Neural cell (in vitro differentiated cells): ENCODE measurements around the gene DIDO1. TPM values are rescaled to one million over a fixed set of nuclear protein-coding genes. Genes with fewer than 3 reads are reported as not detected.

Experiments
- H2AFZ ChIP-seq: fragments of 200-600, 300-800 bp; sonication (generic), shearing (Covaris generic); 2 replicates; pipeline ENCODE4 v1.6.0; 2014; ENCODE audit warnings: low read depth, mild to moderate bottlenecking, antibody characterized with exemption, low read length, moderate library complexity
- H3F3A ChIP-seq: fragments of 200-600 bp; shearing (Covaris generic); 2 replicates; pipeline ENCODE4 v1.6.1; 2016; ENCODE audit warnings: mild to moderate bottlenecking, moderate library complexity, mixed read lengths, antibody characterized with exemption, low read length; ENCODE audit not compliant: insufficient read depth, poor library complexity, severe bottlenecking
- H3K27ac ChIP-seq: fragments of 200-600, 300-800 bp; sonication (generic), shearing (Covaris generic); 2 replicates; pipeline ENCODE4 v1.5.1; 2014; ENCODE audit warnings: mild to moderate bottlenecking, low read length, moderate library complexity
- H3K27me3 ChIP-seq: fragments of 300-800, 200-600 bp; sonication (generic), shearing (Covaris generic); 2 replicates; pipeline ENCODE4 v1.6.0; 2014; ENCODE audit warnings: mild to moderate bottlenecking, low read depth, low read length, moderate library complexity; ENCODE audit not compliant: insufficient read depth
- H3K36me3 ChIP-seq: fragments of 300-800, 200-600 bp; sonication (generic), shearing (Covaris generic); 2 replicates; pipeline ENCODE4 v1.5.1; 2014; ENCODE audit warnings: mild to moderate bottlenecking, antibody characterized with exemption, low read length, moderate library complexity; ENCODE audit not compliant: insufficient read depth
- H3K4me2 ChIP-seq: fragments of 300-800, 200-600 bp; sonication (generic), shearing (Covaris generic); 2 replicates; pipeline ENCODE4 v1.6.0; 2014; ENCODE audit warnings: mild to moderate bottlenecking, low read length
- H3K4me3 ChIP-seq: fragments of 300-800, 200-600 bp; sonication (generic), shearing (Covaris generic); 2 replicates; pipeline ENCODE4 v1.5.1; 2014; ENCODE audit warnings: mild to moderate bottlenecking, low read length, moderate library complexity
- H3K79me2 ChIP-seq: fragments of 200-600 bp; shearing (Covaris generic); replicated peaks from 2 replicates; pipeline ENCODE4 v1.6.0; 2014; ENCODE audit warnings: mild to moderate bottlenecking, low read length, moderate library complexity; ENCODE audit not compliant: insufficient read depth
- H3K9ac ChIP-seq: fragments of 300-800, 200-600 bp; sonication (generic), shearing (Covaris generic); 2 replicates; pipeline ENCODE4 v1.6.1; 2016; ENCODE audit warnings: mild to moderate bottlenecking, low read length, mixed read lengths
- H3K9me2 ChIP-seq: fragments of 200-600 bp; shearing (Covaris generic); 2 replicates; pipeline ENCODE4 v1.6.1; 2016; ENCODE audit warnings: mild to moderate bottlenecking, low read length, mixed read lengths; ENCODE audit not compliant: insufficient read depth
- H3K9me3 ChIP-seq: fragments of 200-600, 300-800 bp; sonication (generic), shearing (Covaris generic); 2 replicates; pipeline ENCODE4 v1.6.1; 2016; ENCODE audit warnings: mild to moderate bottlenecking, mixed run types, low read length, moderate library complexity, mixed read lengths
- H4K20me1 ChIP-seq: fragments of 200-600 bp; shearing (Covaris generic); 2 replicates; pipeline ENCODE4 v1.6.1; 2016; ENCODE audit warnings: mild to moderate bottlenecking, mixed run types; ENCODE audit not compliant: insufficient read depth
- EP300 ChIP-seq: fragments of 450-650 bp; conservative IDR thresholded peaks from 2 replicates; pipeline ENCODE4 v1.6.1; 2014; ENCODE audit warnings: antibody characterized with exemption, mild to moderate bottlenecking, moderate library complexity; ENCODE audit not compliant: poor library complexity, severe bottlenecking
- EZH2 ChIP-seq: fragments of 200-600, 300-800 bp; shearing (Covaris generic), sonication (generic); IDR thresholded peaks from 2 replicates; pipeline ENCODE4 v1.6.1; 2014; ENCODE audit warnings: antibody characterized with exemption, low read length, borderline replicate concordance, mild to moderate bottlenecking; ENCODE audit not compliant: insufficient read depth, poor library complexity, severe bottlenecking
- MXI1 ChIP-seq: fragments of 450-650 bp; conservative IDR thresholded peaks from 2 replicates; pipeline ENCODE4 v1.6.1; 2014; ENCODE audit warnings: antibody characterized with exemption, mild to moderate bottlenecking; ENCODE audit not compliant: poor library complexity, severe bottlenecking
- POLR2AphosphoS5 ChIP-seq: IDR thresholded peaks from 2 replicates; pipeline ENCODE4 v1.6.1; 2012
- RAD21 ChIP-seq: fragments of 450-650 bp; conservative IDR thresholded peaks from 2 replicates; pipeline ENCODE4 v1.6.1; 2014; ENCODE audit warnings: antibody characterized with exemption, mild to moderate bottlenecking, moderate library complexity
- SMC3 ChIP-seq: fragments of 450-650 bp; conservative IDR thresholded peaks from 2 replicates; pipeline ENCODE4 v1.6.1; 2014; ENCODE audit warnings: antibody characterized with exemption, mild to moderate bottlenecking, moderate library complexity; ENCODE audit not compliant: poor library complexity
- TAF1 ChIP-seq: IDR thresholded peaks from 2 replicates; pipeline ENCODE4 v1.6.1; 2012; ENCODE audit warnings: low read depth
- polyA plus RNA-seq: library from polyadenylated mRNA; depleted of rRNA; stranded (reverse); fragments of >200 nt; gene quantifications from 2 replicates; pipeline ENCODE4 v1.2.3, GENCODE V29; 2014
- TF ChIP-seq, protein P1 (sequence below): IDR thresholded peaks from 2 replicates; pipeline ENCODE4 v1.6.1; 2012; ENCODE audit warnings: borderline replicate concordance
- TF ChIP-seq, protein P2 (sequence below): fragments of 450-650 bp; IDR thresholded peaks from 2 replicates; pipeline ENCODE4 v1.5.1; 2014; ENCODE audit warnings: antibody characterized with exemption, mild to moderate bottlenecking, moderate library complexity; ENCODE audit not compliant: poor library complexity, severe bottlenecking

The DIDO1 gene
- polyA plus RNA-seq, 1 donor from 2014 or later = 42.8 TPM

DNA sequence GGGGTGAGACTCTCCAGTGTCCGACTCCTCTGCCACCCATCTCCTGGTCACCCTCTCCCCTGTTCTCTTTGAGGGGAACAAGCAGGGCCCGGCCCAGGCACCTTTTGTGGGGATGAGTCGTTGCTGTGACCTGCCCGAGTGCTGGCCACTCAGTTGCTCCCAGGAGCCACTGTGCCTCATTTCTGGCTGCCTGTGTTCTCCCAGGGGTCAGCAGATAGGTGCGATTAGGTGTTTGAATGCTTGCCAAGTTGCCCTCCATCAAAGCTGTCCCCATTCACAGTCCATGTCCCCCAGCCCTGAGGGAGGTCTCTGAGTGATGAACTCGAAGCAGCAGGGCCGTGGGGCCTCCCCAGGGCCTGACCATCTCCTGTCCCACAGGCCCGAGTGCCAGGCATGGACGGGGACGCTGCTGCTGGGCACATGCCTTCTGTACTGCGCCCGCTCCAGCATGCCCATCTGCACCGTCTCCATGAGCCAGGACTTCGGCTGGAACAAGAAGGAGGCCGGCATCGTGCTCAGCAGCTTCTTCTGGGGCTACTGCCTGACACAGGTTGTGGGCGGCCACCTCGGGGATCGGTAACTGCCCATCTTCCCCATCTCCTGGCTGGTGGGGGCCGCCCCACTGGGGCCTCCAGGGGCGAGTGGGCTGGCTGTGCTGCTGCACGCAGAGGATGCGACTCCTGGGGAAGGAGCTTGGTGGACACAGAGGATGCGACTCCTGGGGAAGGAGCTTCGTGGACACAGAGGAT, 30.3 kb upstream of the DIDO1 start:
- H4K20me1 ChIP-seq = no peaks in the 10 kb centered on the region
- TF ChIP-seq, protein P1, sequence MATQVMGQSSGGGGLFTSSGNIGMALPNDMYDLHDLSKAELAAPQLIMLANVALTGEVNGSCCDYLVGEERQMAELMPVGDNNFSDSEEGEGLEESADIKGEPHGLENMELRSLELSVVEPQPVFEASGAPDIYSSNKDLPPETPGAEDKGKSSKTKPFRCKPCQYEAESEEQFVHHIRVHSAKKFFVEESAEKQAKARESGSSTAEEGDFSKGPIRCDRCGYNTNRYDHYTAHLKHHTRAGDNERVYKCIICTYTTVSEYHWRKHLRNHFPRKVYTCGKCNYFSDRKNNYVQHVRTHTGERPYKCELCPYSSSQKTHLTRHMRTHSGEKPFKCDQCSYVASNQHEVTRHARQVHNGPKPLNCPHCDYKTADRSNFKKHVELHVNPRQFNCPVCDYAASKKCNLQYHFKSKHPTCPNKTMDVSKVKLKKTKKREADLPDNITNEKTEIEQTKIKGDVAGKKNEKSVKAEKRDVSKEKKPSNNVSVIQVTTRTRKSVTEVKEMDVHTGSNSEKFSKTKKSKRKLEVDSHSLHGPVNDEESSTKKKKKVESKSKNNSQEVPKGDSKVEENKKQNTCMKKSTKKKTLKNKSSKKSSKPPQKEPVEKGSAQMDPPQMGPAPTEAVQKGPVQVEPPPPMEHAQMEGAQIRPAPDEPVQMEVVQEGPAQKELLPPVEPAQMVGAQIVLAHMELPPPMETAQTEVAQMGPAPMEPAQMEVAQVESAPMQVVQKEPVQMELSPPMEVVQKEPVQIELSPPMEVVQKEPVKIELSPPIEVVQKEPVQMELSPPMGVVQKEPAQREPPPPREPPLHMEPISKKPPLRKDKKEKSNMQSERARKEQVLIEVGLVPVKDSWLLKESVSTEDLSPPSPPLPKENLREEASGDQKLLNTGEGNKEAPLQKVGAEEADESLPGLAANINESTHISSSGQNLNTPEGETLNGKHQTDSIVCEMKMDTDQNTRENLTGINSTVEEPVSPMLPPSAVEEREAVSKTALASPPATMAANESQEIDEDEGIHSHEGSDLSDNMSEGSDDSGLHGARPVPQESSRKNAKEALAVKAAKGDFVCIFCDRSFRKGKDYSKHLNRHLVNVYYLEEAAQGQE = no peak
- TF ChIP-seq EZH2 (no peak), TAF1 (no peak), MXI1 (no peak), SMC3 (no peak), EP300 (no peak), RAD21 (no peak), POLR2AphosphoS5 (no peak)
- TF ChIP-seq, protein P2, sequence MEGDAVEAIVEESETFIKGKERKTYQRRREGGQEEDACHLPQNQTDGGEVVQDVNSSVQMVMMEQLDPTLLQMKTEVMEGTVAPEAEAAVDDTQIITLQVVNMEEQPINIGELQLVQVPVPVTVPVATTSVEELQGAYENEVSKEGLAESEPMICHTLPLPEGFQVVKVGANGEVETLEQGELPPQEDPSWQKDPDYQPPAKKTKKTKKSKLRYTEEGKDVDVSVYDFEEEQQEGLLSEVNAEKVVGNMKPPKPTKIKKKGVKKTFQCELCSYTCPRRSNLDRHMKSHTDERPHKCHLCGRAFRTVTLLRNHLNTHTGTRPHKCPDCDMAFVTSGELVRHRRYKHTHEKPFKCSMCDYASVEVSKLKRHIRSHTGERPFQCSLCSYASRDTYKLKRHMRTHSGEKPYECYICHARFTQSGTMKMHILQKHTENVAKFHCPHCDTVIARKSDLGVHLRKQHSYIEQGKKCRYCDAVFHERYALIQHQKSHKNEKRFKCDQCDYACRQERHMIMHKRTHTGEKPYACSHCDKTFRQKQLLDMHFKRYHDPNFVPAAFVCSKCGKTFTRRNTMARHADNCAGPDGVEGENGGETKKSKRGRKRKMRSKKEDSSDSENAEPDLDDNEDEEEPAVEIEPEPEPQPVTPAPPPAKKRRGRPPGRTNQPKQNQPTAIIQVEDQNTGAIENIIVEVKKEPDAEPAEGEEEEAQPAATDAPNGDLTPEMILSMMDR = no peak

DNA sequence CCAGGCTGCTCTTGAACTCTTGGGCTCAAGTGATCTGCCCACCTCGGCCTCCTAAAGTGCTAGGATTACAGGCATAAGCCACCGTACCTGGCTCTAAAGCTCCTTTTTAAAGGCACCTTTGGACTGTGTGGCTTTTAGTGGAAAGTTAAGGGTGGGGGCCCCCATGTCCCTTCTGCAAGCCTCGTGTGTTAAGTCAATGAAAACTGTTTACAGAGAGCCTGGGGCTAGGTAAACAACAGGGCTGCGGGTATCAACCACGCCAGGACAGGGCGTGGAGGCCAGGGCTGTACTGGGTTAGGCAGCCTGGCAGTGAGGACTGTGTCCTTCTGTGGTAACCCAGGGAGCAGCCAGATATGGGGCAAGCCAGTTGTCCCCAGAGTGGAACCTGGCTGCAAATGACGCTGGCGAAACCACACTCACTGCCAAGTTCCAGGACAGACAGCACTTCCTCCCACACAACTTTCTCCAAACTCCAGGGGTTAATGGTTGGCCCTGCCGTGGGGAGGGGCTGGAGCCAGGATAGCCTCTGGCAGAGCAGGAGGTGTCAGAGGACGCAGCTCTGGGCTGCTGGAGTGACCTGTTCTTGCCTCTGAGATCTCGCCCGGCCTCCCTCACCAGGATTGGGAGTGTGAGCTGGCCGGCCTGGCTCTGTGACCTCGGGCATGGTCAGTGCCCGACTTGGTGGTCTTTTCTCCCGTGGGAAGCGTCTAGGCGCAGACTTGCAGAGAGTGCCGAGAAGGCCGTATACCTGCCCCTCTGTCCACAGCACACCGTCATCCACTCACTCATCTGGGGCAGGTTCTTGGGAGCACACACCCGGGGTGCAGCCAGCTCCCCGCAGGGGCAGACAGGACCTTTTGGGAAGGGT, 29.4 kb upstream of the DIDO1 start:
- Histone ChIP-seq H3K79me2 (no peaks in the 10 kb centered on the region), H3K4me2 (no peak overlapping the region), H3K27me3 (no peaks in the 10 kb centered on the region), H3K9me3 (no peaks in the 10 kb centered on the region), H3K36me3 (no peaks in the 10 kb centered on the region), H3K9ac (no peak overlapping the region), H2AFZ (no peak overlapping the region), H3K4me3 (no peak overlapping the region), H3K27ac (no peak overlapping the region), H3K9me2 (no peaks in the 10 kb centered on the region), H3F3A (no peaks in the 10 kb centered on the region), H4K20me1 (no peaks in the 10 kb centered on the region)
- TF ChIP-seq MXI1 (no peak), RAD21 (no peak)
- TF ChIP-seq, protein P1 = no peak

More for the DNA sequence above, 30.3 kb upstream of the DIDO1 start:
- Histone ChIP-seq H3F3A (no peaks in the 10 kb centered on the region), H3K9ac (no peak overlapping the region), H3K9me2 (no peaks in the 10 kb centered on the region), H2AFZ (no peak overlapping the region), H3K79me2 (no peaks in the 10 kb centered on the region), H3K36me3 (no peaks in the 10 kb centered on the region), H3K9me3 (no peaks in the 10 kb centered on the region), H3K27ac (no peak overlapping the region), H3K27me3 (no peaks in the 10 kb centered on the region), H3K4me3 (no peak overlapping the region), H3K4me2 (no peak overlapping the region)
